GM21390 (cell line): ENCODE measurements around the gene PAQR4.
"Not testable (repeated sequence)": the region's sequence is repeated elsewhere in the genome, so short reads cannot be mapped to it uniquely, and the experiment has no call there.

Experiments
- ATAC-seq: cut with Tn5 transposase; IDR thresholded peaks from one replicate; pipeline ENCODE4 v1.9.1; 2021; ENCODE audit not compliant: unreplicated experiment

PAQR4 gene

GRCh38 chr16:2943716-2944115 lies 25.4 kb upstream of the PAQR4 start:
- ATAC-seq, result not testable (repeated sequence)

GRCh38 chr16:2946649-2947048 lies 22.5 kb upstream of the PAQR4 start:
- ATAC-seq, result no peak

- ATAC-seq, result no peak
Measured at GRCh38 chr16:2948807-2949704, 20.1 kb upstream of the PAQR4 start.

GRCh38 chr16:2949705-2950352 lies 19.3 kb upstream of the PAQR4 start:
- no peak for ATAC-seq

GRCh38 chr16:2950353-2950724 lies 18.8 kb upstream of the PAQR4 start:
- no peak for ATAC-seq

GRCh38 chr16:2950773-2951172 lies 18.4 kb upstream of the PAQR4 start:
- ATAC-seq, result no peak

- ATAC-seq, result no peak
Measured at GRCh38 chr16:2952679-2953078, 16.5 kb upstream of the PAQR4 start.

- ATAC-seq, result no peak
Measured at GRCh38 chr16:2953706-2954627, 15.2 kb upstream of the PAQR4 start.

GRCh38 chr16:2954656-2955381 lies 14.3 kb upstream of the PAQR4 start:
- ATAC-seq, result no peak

GRCh38 chr16:2955438-2955778 lies 13.7 kb upstream of the PAQR4 start:
- ATAC-seq, result no peak

GRCh38 chr16:2955779-2956578 lies 13.2 kb upstream of the PAQR4 start:
- no peak for ATAC-seq

- ATAC-seq, result no peak
Measured at GRCh38 chr16:2956579-2956956, 12.6 kb upstream of the PAQR4 start.

GRCh38 chr16:2959206-2959605 lies 9.9 kb upstream of the PAQR4 start:
- ATAC-seq, result no peak

- ATAC-seq, result no peak
Measured at GRCh38 chr16:2960183-2961010, 8.8 kb upstream of the PAQR4 start.

- ATAC-seq, result no peak
Measured at GRCh38 chr16:2962334-2963073, 6.6 kb upstream of the PAQR4 start.

- no peak for ATAC-seq
Measured at GRCh38 chr16:2963074-2963722, 6.0 kb upstream of the PAQR4 start.

- ATAC-seq, result no peak
Measured at GRCh38 chr16:2963723-2964474, 5.2 kb upstream of the PAQR4 start, which contains the start of gene KREMEN2. TSS of gene KREMEN2 (plus strand) at chr16:2964275. CDS start at chr16:2964521, 246 bp downstream.
